ENCODE results near the gene CNTNAP3B.
"Not testable (repeated sequence)": the region's sequence is repeated elsewhere in the genome, so short reads cannot be mapped to it uniquely, and the experiment has no call there.

The CNTNAP3B gene

GRCh38 chr9:42053874-42054273 lies 75.4 kb downstream of the CNTNAP3B start:
- H3K4me3 ChIP-seq (ENCODE audit: low read depth, low read length); H3K9ac ChIP-seq (ENCODE audit: low read depth, low read length); H3K9me3 ChIP-seq (ENCODE audit: control insufficient read depth, insufficient read depth, low read length); H3K4me1 ChIP-seq (ENCODE audit: control insufficient read depth, insufficient read depth, low read length); H3K36me3 ChIP-seq (ENCODE audit: control insufficient read depth, insufficient read depth, low read length); H3K27ac ChIP-seq (ENCODE audit: low read depth, low read length); H3K27me3 ChIP-seq (ENCODE audit: control insufficient read depth, insufficient read depth, low read length): not testable (repeated sequence)

- H3K9ac ChIP-seq (ENCODE audit: low read depth, low read length); H3K9me3 ChIP-seq (ENCODE audit: control insufficient read depth, insufficient read depth, low read length); H3K4me3 ChIP-seq (ENCODE audit: low read depth, low read length); H3K4me1 ChIP-seq (ENCODE audit: control insufficient read depth, insufficient read depth, low read length); H3K27me3 ChIP-seq (ENCODE audit: control insufficient read depth, insufficient read depth, low read length); H3K27ac ChIP-seq (ENCODE audit: low read depth, low read length); H3K36me3 ChIP-seq (ENCODE audit: control insufficient read depth, insufficient read depth, low read length): not testable (repeated sequence)
Measured at GRCh38 chr9:42050701-42051100, 78.5 kb downstream of the CNTNAP3B start.

DNA sequence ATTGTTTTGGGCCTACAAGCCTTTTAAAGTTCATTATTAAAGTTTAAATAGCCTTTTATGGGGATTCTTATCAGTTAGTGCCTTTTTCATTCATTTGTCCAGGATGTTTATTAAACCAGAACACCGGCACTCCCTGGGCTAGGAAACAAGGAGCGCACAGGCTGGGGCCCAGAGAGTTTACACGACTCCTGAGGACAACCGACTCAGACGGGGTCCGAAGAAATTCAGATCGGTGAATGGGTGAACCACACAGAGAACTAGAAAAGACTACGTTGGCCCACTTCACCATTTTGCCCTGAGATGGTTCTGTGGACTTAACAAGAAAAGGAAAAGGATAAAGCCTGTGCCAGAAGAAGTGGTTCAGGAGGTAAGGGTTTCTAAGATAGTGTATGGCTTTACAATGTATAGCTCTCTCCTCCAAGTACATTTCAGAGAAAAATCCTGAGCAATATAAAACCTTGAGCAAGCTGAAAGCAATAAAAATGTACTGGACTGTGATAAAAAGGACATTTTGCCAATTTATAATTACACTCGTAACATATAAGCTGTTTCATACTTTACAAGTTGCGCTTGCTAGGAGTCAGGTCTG lies 84.7 kb downstream of the CNTNAP3B start:
- not testable (repeated sequence) for H3K9me3 ChIP-seq (ENCODE audit: control insufficient read depth, insufficient read depth, low read length); H3K27ac ChIP-seq (ENCODE audit: low read depth, low read length); H3K27me3 ChIP-seq (ENCODE audit: control insufficient read depth, insufficient read depth, low read length); H3K4me3 ChIP-seq (ENCODE audit: low read depth, low read length); H3K36me3 ChIP-seq (ENCODE audit: control insufficient read depth, insufficient read depth, low read length); H3K9ac ChIP-seq (ENCODE audit: low read depth, low read length); H3K4me1 ChIP-seq (ENCODE audit: control insufficient read depth, insufficient read depth, low read length)

DNA sequence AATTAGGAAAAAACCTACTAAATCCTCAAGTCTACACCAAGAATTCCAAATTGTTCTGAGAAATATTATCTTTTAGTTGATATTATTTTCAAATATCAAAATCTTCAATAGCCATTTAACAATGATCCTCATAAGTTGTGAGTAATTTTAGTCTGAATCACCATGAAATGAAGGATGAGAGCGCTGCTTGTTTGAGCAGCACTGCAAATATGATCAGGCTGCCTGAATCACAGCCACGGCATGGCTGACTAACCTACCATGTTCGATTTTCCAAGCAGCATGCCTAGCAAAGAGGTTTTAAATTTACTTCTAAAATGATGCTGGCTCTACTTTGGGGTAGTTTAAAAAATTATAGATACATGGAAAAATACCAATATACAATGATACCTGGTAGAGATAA lies 95.7 kb downstream of the CNTNAP3B start:
- not testable (repeated sequence) for H3K27me3 ChIP-seq (ENCODE audit: control insufficient read depth, insufficient read depth, low read length); H3K4me3 ChIP-seq (ENCODE audit: low read depth, low read length); H3K27ac ChIP-seq (ENCODE audit: low read depth, low read length); H3K9me3 ChIP-seq (ENCODE audit: control insufficient read depth, insufficient read depth, low read length); H3K4me1 ChIP-seq (ENCODE audit: control insufficient read depth, insufficient read depth, low read length); H3K9ac ChIP-seq (ENCODE audit: low read depth, low read length); H3K36me3 ChIP-seq (ENCODE audit: control insufficient read depth, insufficient read depth, low read length)

GRCh38 chr9:42020639-42021038 lies 108.6 kb downstream of the CNTNAP3B start:
- H3K9ac ChIP-seq (ENCODE audit: low read depth, low read length); H3K27ac ChIP-seq (ENCODE audit: low read depth, low read length); H3K27me3 ChIP-seq (ENCODE audit: control insufficient read depth, insufficient read depth, low read length); H3K4me3 ChIP-seq (ENCODE audit: low read depth, low read length); H3K36me3 ChIP-seq (ENCODE audit: control insufficient read depth, insufficient read depth, low read length); H3K4me1 ChIP-seq (ENCODE audit: control insufficient read depth, insufficient read depth, low read length); H3K9me3 ChIP-seq (ENCODE audit: control insufficient read depth, insufficient read depth, low read length): not testable (repeated sequence)

GRCh38 chr9:42018220-42018922 lies 110.9 kb downstream of the CNTNAP3B start:
- not testable (repeated sequence) for H3K4me3 ChIP-seq (ENCODE audit: low read depth, low read length); H3K27me3 ChIP-seq (ENCODE audit: control insufficient read depth, insufficient read depth, low read length); H3K27ac ChIP-seq (ENCODE audit: low read depth, low read length); H3K36me3 ChIP-seq (ENCODE audit: control insufficient read depth, insufficient read depth, low read length); H3K9ac ChIP-seq (ENCODE audit: low read depth, low read length); H3K4me1 ChIP-seq (ENCODE audit: control insufficient read depth, insufficient read depth, low read length); H3K9me3 ChIP-seq (ENCODE audit: control insufficient read depth, insufficient read depth, low read length)

DNA sequence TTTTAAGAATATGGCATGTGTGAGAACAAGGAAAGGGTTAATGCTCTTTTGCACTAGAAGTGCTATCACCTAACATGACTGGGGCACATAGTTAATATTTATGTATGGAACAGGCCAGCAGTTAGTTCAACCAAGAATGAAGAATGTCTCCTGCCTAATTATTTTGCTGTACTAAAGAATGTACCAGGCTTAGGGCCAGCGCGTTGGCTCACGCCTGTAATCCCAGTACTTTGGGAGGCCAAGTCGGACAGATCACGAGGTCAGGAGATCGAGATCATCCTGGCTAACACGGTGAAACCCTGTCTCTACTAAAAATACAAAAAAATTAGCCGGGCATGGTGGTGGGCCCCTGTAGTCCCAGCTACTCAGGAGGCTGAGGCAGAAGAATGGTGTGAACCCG lies 114.9 kb downstream of the CNTNAP3B start:
- not testable (repeated sequence) for H3K36me3 ChIP-seq (ENCODE audit: control insufficient read depth, insufficient read depth, low read length); H3K4me3 ChIP-seq (ENCODE audit: low read depth, low read length); H3K9ac ChIP-seq (ENCODE audit: low read depth, low read length); H3K27me3 ChIP-seq (ENCODE audit: control insufficient read depth, insufficient read depth, low read length); H3K4me1 ChIP-seq (ENCODE audit: control insufficient read depth, insufficient read depth, low read length); H3K27ac ChIP-seq (ENCODE audit: low read depth, low read length); H3K9me3 ChIP-seq (ENCODE audit: control insufficient read depth, insufficient read depth, low read length)

DNA sequence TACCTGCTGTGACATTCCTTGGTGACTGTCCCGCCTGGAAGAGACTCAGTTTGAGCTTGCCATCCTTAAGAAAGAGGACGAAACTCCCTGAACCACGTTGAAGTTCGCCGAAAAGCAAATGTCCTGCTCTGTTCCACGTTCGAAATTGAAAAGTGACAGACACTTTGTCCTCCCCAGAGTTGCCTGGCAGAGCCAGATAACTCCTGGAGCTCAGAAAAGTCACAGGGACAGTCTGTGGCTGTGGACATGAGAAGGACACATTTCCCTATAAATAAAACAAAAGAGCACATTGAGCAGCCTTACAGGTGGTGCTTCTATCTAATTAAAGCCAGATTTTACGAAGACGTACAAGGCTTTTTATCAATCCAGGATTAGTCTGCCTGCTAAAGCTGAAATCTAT lies 137.6 kb downstream of the CNTNAP3B start:
- not testable (repeated sequence) for H3K36me3 ChIP-seq (ENCODE audit: control insufficient read depth, insufficient read depth, low read length); H3K4me1 ChIP-seq (ENCODE audit: control insufficient read depth, insufficient read depth, low read length); H3K9me3 ChIP-seq (ENCODE audit: control insufficient read depth, insufficient read depth, low read length); H3K9ac ChIP-seq (ENCODE audit: low read depth, low read length); H3K27ac ChIP-seq (ENCODE audit: low read depth, low read length); H3K4me3 ChIP-seq (ENCODE audit: low read depth, low read length); H3K27me3 ChIP-seq (ENCODE audit: control insufficient read depth, insufficient read depth, low read length)

DNA sequence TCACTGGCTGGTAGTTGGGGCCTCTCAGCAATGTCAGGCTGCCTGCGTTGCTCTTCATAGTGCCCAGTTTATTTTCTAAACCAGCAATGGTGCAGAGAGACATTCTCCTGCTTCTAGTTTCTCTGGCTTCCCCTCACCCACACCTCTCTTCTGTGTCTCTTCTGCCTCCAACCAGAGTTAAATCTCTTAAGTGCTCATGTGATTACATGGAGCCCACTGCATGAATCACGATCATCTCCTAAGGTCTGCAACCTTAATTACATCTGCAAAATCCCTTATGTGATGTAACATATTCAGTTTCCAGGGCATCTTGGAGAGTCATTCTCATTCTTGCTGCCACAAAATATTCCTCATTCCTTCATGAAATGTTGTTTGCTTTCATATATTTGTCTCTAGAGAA lies 149.0 kb downstream of the CNTNAP3B start:
- not testable (repeated sequence) for H3K27me3 ChIP-seq (ENCODE audit: control insufficient read depth, insufficient read depth, low read length)

GRCh38 chr9:41977965-41978600 lies 151.1 kb downstream of the CNTNAP3B start:
- not testable (repeated sequence) for H3K27ac ChIP-seq (ENCODE audit: low read depth, low read length)

More for the DNA sequence above, 149.0 kb downstream of the CNTNAP3B start:
- not testable (repeated sequence) for H3K36me3 ChIP-seq (ENCODE audit: control insufficient read depth, insufficient read depth, low read length); H3K4me1 ChIP-seq (ENCODE audit: control insufficient read depth, insufficient read depth, low read length); H3K9ac ChIP-seq (ENCODE audit: low read depth, low read length); H3K9me3 ChIP-seq (ENCODE audit: control insufficient read depth, insufficient read depth, low read length); H3K4me3 ChIP-seq (ENCODE audit: low read depth, low read length); H3K27ac ChIP-seq (ENCODE audit: low read depth, low read length)

GRCh38 chr9:41974906-41975305 lies 154.3 kb downstream of the CNTNAP3B start:
- H3K4me1 ChIP-seq (ENCODE audit: control insufficient read depth, insufficient read depth, low read length); H3K9ac ChIP-seq (ENCODE audit: low read depth, low read length); H3K27me3 ChIP-seq (ENCODE audit: control insufficient read depth, insufficient read depth, low read length); H3K9me3 ChIP-seq (ENCODE audit: control insufficient read depth, insufficient read depth, low read length); H3K4me3 ChIP-seq (ENCODE audit: low read depth, low read length); H3K36me3 ChIP-seq (ENCODE audit: control insufficient read depth, insufficient read depth, low read length); H3K27ac ChIP-seq (ENCODE audit: low read depth, low read length): not testable (repeated sequence)

More at GRCh38 chr9:41977965-41978600, 151.1 kb downstream of the CNTNAP3B start:
- H3K9ac ChIP-seq (ENCODE audit: low read depth, low read length); H3K27me3 ChIP-seq (ENCODE audit: control insufficient read depth, insufficient read depth, low read length); H3K4me3 ChIP-seq (ENCODE audit: low read depth, low read length); H3K36me3 ChIP-seq (ENCODE audit: control insufficient read depth, insufficient read depth, low read length); H3K4me1 ChIP-seq (ENCODE audit: control insufficient read depth, insufficient read depth, low read length); H3K9me3 ChIP-seq (ENCODE audit: control insufficient read depth, insufficient read depth, low read length): not testable (repeated sequence)
